NCI-H2081 treated with DMSO at 0.1 percent for 48 hours (cell line): ENCODE measurements around the gene NMNAT3.

Experiments used
- DNase-seq: peaks from one replicate; lab custom pipeline; 2025; lab: John Stamatoyannopoulos, UW

The NMNAT3 gene

GRCh38 chr3:139540651-139541531 lies 136.9 kb downstream of the NMNAT3 start:
- DNase-seq: peak; percentile 33

GRCh38 chr3:139538733-139539132 lies 139.0 kb downstream of the NMNAT3 start:
- peak; percentile 23 for DNase-seq

GRCh38 chr3:139537795-139538621 lies 139.8 kb downstream of the NMNAT3 start:
- no peak for DNase-seq

- DNase-seq: no peak
These were observed 140.4 kb downstream of the NMNAT3 start for GRCh38 chr3:139537361-139537760.

GRCh38 chr3:139534992-139535879 lies 142.5 kb downstream of the NMNAT3 start:
- peak; percentile 61 for DNase-seq

GRCh38 chr3:139534455-139534812 lies 143.3 kb downstream of the NMNAT3 start:
- DNase-seq: peak; percentile 92

- peak; percentile 88 for DNase-seq
These were observed 143.9 kb downstream of the NMNAT3 start for GRCh38 chr3:139533781-139534454.

GRCh38 chr3:139532976-139533375 lies 144.8 kb downstream of the NMNAT3 start:
- no peak for DNase-seq

- DNase-seq: peak; percentile 83
These were observed 147.1 kb downstream of the NMNAT3 start for GRCh38 chr3:139530717-139531116.

- DNase-seq: no peak
These were observed 148.1 kb downstream of the NMNAT3 start for GRCh38 chr3:139529662-139530061.

- no peak for DNase-seq
These were observed 148.8 kb downstream of the NMNAT3 start for GRCh38 chr3:139528924-139529323.

GRCh38 chr3:139528281-139528680 lies 149.5 kb downstream of the NMNAT3 start:
- no peak for DNase-seq

- no peak for DNase-seq
These were observed 150.5 kb downstream of the NMNAT3 start for GRCh38 chr3:139527265-139527664.

GRCh38 chr3:139526146-139526545 lies 151.6 kb downstream of the NMNAT3 start:
- DNase-seq: no peak

- no peak for DNase-seq
These were observed 152.7 kb downstream of the NMNAT3 start for GRCh38 chr3:139524841-139525636.

GRCh38 chr3:139523718-139524117 lies 154.1 kb downstream of the NMNAT3 start:
- DNase-seq: no peak

GRCh38 chr3:139523166-139523565 lies 154.6 kb downstream of the NMNAT3 start:
- no peak for DNase-seq

GRCh38 chr3:139522421-139522820 lies 155.4 kb downstream of the NMNAT3 start:
- DNase-seq: no peak

GRCh38 chr3:139521816-139522215 lies 156.0 kb downstream of the NMNAT3 start:
- DNase-seq: no peak

GRCh38 chr3:139521144-139521543 lies 156.6 kb downstream of the NMNAT3 start:
- DNase-seq: no peak
